Hepatocyte (in vitro differentiated cells): ENCODE data around the gene ABCB8.

Experiments used
- CTCF ChIP-seq: fragments of 200-600 bp; sonication (generic); IDR thresholded peaks from 2 replicates; pipeline ENCODE4 v1.5.1; 2016; ENCODE audit warnings: antibody characterized with exemption, mild to moderate bottlenecking; ENCODE audit not compliant: poor library complexity
- EZH2phosphoT487 ChIP-seq: fragments of 200-600 bp; sonication (generic); IDR thresholded peaks from one replicate; pipeline ENCODE4 v1.6.1; 2018; ENCODE audit warnings: antibody characterized with exemption, mild to moderate bottlenecking, low read depth, moderate library complexity; ENCODE audit not compliant: unreplicated experiment, severe bottlenecking

GRCh38 chr7:151063212-151063561 is 34.9 kb downstream of the ABCB8 start:
- TF ChIP-seq CTCF (no peak), EZH2phosphoT487 (no peak)
